Measurements from ENCODE around the gene USP44. TPM values are rescaled to one million over a fixed set of nuclear protein-coding genes. Genes with fewer than 3 reads are reported as not detected.
A peak's percentile ranks its signal among the peaks of the same experiment; 100 is the strongest.
"Not testable (repeated sequence)": the region's sequence is repeated elsewhere in the genome, so short reads cannot be mapped to it uniquely, and the experiment has no call there.

Gene USP44
- total RNA-seq = 0.73 TPM
- long read RNA-seq = 0 reads

DNA sequence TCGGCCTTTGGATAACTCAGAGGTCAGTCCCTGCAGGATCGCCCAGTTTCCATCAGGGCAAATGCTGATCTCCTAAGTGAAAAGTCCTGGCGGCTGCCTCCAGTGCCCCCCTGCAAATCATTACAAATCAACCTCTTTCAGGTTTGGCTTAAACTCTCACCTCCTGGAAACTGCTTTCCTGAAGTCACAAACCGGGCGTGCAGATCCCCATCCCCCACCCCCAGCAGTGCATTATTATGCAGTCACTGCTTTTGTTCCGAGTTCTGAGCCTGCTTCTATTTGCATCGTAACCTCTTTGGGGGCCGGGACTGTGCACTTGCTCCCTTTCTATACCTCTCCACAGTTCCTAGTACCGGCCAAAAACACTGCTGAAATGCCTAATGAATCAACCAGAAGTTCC lies at the start of gene USP44:
Gene USP44, minus strand, starts transcription at position 172 of the 400 bp plus-strand sequence. CDS start 17,220 bp downstream, outside the sequence.
- ATAC-seq (ENCODE audit: poor library complexity) = no peak
- no peak for DNase-seq
- intact Hi-C loops (cut with DNase I) = no loop called here

DNA sequence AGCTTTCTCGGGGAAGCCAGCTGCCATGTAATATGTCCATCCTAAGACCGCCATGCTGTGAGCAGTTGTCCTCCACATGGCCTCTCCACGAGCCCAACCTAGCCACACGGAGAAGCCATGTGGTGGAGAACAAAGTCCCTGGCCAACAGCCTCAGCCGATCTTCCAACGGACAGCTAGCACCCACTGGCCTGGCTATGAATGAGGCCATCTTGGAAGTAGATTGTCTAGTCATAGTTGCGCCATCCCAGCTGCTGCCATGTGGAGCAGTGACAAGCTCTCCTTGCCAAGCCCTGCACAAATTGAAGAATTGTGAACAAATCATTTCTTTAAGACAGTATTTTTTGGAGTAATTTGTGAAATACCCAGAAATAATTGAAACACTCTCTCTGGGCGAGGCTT lies 49.3 kb upstream of the USP44 start:
- DNase-seq = peak; percentile 57
- intact Hi-C loops (cut with DNase I) = no loop called here
- peak; percentile 45 for ATAC-seq (ENCODE audit: poor library complexity)

DNA sequence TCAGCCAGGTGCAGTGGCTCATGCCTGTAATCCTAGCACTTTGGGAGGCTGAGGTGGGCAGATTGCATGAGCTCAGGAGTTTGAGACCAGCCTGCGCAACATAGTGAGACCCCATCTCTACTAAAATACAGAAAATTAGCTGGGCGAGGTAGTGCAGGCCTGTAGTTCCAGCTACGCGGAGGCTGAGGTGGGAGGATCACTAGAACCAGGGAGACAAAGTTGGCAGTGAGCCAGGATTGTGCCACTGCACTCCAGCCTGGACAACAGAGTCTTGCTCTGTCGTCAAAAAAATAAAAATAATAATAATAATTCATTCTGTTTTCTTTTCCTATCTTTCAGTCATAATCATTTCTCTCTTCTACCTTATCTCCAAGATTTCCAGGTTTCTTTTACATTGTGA lies 48.6 kb upstream of the USP44 start:
- DNase-seq = no peak
- intact Hi-C loops (cut with DNase I) = no loop called here
- no peak for ATAC-seq (ENCODE audit: poor library complexity)

DNA sequence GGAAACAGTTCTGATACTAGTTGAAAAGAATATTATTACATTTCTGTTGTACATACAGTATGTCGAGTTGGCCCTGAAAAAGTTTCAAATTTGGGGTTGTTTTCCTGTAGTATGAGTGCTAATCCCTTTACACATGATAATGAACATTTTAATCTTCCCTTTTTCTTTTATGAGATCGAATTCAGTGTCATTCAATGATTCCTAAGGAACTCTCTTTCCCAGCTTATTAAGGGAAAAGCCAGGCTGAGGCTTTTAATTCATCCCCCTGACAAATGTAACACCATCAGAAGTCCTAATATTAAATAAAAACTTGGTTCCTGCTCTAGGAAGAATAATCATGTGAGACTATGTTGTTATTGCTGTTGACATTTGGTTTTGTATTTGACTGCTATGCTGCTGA lies 42.9 kb upstream of the USP44 start:
- intact Hi-C loops (cut with DNase I) = no loop called here
- ATAC-seq (ENCODE audit: poor library complexity) (no peak), DNase-seq (no peak)

DNA sequence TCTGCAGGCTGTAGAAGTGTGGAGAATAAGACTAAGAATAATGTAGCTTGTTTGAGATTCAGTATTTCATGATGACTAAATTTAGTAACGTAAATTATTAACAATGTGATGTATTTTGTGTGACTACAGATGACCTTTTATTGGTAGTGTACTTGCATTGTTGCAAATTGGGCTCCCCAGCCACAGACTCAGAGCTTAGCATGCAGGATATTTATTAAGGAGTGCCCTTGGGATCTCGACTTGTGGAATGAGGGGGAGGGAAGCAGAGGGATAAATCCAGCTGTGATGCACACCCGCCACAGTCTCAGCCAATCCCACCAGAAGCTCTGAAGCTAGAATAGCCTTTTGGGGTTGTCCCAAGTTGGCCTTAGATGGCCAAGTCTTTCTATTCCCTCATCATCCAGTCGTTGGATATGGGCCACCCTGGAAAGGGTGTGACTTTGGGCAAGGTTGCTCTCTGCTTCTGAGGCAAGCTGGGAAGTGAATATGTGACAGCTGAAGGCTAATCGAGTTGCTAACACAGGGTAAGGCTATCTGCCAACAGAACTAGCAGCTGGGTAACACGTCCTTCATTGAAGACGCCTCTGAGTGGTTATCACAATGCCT lies 42.1 kb upstream of the USP44 start:
- DNase-seq (peak; percentile 76), ATAC-seq (ENCODE audit: poor library complexity) (peak; percentile 97)
- intact Hi-C loops (cut with DNase I) = no loop called here

DNA sequence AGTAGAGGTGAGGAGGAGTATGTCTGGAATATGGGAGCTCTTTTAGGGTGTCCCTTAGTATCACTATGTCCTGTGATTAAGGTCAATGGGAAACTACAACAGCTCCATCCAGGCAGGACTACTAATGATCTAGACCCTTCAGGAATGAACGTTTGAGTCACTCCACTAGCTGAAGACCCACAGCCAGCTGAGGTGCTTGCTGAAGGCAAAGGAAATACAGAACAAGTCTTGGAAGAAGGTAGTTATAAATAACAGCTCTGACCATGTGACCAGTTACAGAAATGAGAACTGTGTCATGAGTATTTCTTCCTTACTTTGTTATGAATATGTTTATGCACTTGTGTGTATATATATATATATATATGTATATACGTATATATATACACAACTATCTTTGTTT lies 40.5 kb upstream of the USP44 start:
- no peak for DNase-seq
- no peak for ATAC-seq (ENCODE audit: poor library complexity)
- intact Hi-C loops (cut with DNase I) = no loop called here

DNA sequence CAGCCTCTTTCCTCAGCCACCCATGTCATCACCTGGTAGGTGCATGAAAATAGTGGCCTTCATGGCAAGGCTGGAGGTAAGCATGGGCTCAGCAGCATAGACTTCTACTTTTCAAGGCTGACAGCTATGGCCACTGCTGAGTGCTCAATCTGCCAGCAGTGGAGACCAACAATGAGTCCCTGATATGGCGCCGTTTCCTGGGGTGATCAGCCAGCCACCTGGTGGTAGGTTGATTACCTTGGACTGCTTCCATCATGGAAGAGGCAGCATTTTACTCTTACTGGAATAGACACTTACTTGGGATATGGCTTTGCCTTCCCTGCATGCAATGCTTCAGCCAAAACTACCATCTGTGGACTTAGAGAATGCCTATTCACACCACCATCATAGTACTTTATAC lies 39.5 kb upstream of the USP44 start:
- intact Hi-C loops (cut with DNase I) = no loop called here
- no peak for ATAC-seq (ENCODE audit: poor library complexity)
- DNase-seq = no peak

DNA sequence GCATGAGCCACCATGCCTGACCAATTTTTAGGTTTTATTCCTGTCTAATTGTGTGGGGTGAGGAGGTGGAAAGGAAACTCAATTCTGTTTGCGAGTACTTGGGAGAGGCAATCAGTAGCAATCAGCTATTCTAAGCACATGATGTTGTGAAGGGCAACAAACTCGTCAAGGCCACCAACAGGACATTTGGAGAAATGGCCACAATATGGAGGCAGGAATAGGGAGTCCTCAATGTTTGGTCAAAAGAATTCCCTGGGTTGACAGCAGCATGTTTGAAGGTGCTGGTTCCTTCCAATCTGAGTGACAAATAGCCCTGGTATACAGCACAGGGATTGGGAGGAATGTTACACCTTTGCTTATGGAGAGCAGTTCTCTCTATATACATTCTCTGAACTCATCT lies 32.7 kb upstream of the USP44 start:
- intact Hi-C loops (cut with DNase I) = loop anchor here (2.0 kb wide), 1 partner anchor 231 kb away; no protein-coding TSS in a partner anchor
- ATAC-seq (ENCODE audit: poor library complexity) = no peak
- no peak for DNase-seq

DNA sequence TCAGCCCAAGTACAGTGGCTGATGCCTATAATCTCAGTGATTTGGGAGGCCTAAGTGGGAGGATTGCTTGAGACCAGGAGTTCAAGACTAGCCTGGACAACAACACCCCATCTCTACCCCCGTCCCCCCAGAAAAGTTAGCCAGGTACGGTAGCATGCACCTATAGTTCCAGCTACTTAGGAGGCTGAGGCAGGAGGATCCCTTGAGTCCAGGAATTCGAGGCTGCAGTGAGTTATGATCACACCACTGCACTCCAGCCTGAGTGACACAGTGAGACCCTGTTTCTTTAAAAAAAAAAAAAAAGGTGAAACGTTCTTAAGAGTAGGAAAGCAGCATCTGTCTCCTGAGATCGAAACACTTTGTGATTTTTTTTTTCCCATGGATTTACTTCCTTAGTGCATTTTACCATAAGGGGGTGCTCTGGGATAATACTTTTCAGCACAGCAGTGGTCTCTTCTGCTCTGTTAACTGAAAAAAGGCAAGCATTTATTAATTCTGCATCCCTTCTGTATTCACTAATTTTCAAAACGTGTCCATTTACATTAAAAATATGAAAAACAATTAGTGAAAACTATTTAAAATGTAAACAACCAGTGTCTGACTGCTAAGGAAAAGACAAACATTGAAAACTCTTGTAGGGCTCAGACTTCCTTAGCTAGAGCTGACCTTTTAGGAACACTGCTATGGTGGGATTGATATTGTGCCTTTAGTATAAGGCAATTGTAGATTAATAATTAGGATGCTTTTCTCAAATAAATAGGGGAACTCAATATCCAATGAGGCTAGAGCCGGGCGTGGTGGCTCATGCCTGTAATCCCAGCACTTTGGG lies 31.2 kb upstream of the USP44 start:
- ATAC-seq (ENCODE audit: poor library complexity) (peak; percentile 81), DNase-seq (no peak)
- intact Hi-C loops (cut with DNase I) = loop anchor here (2.0 kb wide), 1 partner anchor 232 kb away; no protein-coding TSS in a partner anchor

DNA sequence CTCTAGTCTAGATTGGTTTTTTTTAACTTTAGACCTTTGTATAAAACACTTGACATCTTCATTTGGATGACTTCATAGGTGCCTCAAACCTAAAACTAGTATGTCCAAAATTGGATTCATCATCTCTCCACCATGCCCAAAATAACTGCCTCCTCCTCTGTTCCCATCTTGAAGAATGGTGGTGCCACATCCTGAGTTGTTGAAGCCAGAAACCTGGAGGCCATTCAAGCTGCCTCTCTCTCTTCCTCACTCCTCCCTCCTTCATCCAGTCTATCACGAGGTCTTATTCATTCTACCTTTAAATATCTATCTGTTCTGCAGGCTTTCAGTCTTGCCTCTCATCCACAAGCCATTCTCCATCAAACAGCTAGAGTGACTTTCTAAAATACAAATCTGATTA lies 26.5 kb upstream of the USP44 start:
- DNase-seq (no peak), ATAC-seq (ENCODE audit: poor library complexity) (no peak)
- intact Hi-C loops (cut with DNase I) = no loop called here

DNA sequence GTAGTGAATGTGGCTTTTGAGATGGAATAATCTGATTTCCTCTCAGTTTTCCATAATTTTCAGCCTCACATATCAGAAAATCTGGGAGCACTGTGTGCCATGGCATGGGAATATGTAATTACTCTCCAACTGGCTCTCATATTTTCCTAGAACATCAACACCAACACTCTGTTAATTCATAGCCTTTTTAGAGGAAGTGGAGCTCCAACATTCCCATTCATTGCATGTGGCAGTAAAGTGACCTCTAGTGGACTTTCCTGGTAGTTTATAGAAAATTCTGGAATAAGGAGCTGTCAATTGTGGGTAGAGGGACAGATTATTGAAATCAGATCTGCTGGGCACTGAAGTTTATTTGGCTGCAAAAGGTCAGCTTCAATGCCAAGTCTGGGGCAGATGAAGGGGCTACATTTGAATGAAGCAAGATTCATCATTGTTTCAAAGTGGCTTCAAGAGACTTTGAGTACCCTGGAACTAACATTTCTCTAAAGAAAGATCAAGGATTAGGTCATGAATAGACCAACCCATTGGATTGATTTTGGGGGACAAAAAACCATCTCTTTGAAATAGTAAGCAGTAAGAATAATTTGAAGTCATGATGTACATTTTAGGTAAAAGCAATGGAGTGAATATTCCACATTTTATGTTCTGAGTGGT lies 23.6 kb upstream of the USP44 start:
- no peak for ATAC-seq (ENCODE audit: poor library complexity)
- DNase-seq = no peak
- intact Hi-C loops (cut with DNase I) = no loop called here

DNA sequence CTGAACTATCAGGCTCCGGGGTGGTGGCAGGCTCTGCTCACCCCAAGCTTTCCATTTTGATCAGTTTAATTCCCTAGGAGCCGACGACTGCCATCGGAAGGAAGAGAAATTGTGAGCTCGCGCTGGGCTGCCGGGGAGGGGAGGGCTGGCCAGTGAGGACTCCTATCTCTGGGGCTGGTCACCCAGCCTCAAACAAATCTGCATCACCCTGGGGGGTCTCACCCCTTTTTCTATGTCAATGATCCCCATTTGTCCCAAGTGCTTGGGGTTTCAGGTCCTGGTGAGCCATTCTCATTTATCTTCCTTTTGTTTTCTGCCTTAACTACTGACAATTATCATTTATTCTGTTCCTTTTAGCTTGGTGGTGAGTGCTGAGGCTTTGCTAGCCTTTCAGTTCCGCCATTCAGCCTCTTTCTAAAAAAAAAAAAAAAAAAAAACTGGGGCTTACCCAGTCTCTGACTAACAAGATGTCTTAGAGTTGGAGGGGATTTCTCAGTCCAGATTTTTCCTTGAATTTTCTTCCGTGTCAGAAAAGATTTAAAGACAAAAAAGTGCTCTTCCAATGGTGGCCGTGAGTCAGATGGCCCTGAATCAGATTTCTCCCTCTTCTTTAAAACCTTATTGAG lies 22.8 kb upstream of the USP44 start:
- intact Hi-C loops (cut with DNase I) = no loop called here
- DNase-seq (no peak), ATAC-seq (ENCODE audit: poor library complexity) (no peak)

DNA sequence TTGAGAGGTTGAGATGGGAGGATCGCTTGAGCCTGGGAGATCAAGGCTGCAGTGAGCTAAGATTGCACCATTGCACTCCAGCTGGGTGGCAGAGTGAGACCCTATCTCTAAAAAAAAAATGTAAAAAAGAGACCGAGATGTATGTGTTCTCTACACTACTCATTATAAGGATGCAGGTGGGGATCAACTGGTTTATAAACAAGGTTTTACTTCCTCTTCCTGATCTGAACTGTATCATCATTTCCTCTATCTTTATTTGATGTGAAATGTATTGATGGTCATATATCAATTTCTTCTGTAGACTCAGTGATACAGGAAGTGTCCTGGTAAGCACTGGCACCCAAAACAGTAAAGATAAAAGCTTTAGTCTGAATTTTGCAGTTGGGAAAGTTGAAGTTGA lies 20.1 kb upstream of the USP44 start:
- ATAC-seq (ENCODE audit: poor library complexity) (no peak), DNase-seq (no peak)
- intact Hi-C loops (cut with DNase I) = no loop called here

DNA sequence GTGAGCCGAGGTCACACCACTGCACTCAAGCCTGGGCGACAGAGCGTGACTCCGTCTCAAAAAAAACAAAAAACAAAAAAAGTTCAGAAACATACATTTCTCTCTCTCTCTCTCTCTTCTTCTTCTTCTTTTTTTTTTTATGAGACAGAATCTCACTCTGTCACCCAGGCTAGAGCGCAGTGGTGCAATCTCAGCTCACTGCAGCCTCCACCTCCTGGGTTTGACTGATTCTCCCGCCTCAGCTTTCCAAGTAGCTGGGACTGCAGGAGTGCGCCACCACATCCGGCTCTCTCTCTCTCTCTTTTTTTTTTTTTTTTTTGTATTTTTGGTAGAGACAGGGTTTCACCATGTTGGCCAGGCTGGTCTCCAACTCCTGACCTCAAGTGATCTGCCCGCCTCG lies 16.8 kb upstream of the USP44 start:
- DNase-seq; ATAC-seq (ENCODE audit: poor library complexity); intact Hi-C loops (cut with DNase I): not testable (repeated sequence)

DNA sequence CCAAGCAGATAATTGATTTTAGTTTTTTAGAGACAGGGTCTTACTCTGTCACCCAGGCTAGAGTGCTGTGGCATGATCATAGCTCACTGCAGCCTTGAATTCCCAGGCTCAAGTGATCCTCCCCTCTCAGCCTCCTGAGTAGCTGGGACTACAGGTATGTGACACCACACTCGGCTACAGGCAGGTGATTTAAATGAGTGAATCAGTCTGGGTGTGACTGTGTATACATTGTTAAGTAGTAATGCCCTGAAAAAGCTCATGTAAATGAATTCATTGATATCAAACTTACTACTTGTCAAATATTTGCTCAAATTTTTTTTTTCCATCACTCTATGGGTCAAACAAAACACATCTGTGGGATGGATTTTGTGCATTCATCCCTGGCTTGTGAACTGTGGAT lies 6.3 kb upstream of the USP44 start:
- ATAC-seq (ENCODE audit: poor library complexity) (no peak), DNase-seq (no peak)

DNA sequence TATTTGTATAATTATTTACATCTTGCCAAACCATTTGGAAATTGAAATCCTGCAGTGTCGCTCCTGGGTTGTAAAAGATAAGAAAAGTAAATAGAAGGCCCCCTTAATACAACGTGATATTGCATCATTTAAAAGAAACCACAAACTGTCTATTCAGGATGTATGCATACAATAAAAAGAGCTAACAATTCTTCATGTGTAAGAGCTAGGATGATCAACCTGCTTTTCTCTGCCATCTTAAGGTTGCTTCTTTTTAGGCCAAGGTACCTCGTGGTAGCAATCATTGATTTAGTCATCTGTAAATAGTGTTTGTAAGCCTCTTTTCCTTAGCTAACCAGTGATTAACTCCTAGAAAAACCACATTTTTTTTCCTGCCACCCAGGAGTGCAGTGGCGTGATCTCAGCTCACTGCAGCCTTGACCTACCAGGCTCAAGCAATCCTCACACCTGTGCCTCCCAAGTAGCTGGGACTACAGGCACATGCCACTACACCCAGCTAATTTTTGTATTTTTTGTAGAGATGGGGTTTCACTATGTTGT lies 3.3 kb upstream of the USP44 start:
- ATAC-seq (ENCODE audit: poor library complexity) (no peak), DNase-seq (no peak)
- intact Hi-C loops (cut with DNase I) = no loop called here

More for the DNA sequence above, 6.3 kb upstream of the USP44 start:
- intact Hi-C loops (cut with DNase I) = no loop called here

DNA sequence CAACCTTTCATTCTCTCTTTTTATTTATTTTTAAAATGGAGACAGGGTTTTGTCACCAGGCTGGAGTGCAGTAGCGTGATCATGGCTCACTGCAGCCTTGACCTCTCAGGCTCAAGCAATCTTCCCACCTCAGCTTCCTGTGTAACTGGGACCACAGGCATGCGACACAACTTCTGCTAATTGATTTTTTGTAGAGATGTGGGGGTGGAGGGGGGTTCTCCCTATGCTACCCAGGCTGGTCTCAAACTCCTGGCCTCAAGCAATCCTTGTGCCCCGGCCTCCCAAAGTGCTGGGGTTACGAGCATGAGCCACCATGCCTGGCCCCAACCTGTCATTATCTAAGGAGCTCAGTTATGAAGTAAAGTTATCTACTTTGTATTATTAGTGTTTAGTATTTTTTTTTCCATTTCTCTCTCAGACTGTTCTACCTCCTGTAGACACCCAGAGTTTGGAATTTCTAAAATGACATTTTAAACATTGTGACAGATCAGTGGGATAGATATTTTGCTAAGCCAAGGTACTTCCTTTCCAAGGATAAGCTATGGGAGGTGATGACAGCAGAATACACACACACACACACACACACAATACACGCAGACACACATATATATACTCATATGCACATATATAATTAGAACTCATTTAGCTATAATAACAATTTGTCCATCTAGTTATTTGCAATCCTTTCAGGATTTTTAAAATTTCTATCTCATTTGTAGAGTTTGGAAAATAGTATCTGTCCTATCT lies 2.1 kb upstream of the USP44 start:
- ATAC-seq (ENCODE audit: poor library complexity) = no peak

DNA sequence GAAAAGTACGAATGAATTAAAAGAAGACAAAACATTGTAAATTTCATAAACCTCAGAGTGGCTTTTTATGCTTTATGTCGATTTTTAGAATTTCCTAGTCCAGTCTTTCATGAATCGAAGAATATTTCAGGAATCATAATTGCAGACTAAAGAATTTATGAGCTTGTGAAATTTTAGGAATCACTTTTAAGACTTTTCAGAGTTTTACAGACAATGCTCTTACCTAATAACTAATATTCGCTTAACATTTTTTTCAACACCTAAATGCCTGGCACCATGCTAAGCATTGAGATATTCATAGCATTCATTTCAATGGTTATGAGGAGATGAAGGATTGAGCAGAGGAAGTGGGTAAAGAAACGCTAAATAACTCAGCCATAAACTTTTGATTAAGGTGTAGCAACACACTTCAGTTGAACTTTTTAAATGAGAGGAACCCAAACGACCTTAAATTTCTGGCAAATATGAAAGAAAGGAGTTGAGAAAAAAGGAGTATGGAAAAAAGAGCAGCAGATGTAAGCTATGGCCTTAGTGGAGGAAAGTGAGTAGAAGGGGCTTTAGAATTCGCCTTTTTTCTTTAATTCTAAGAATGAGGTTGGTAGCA lies 739 bp upstream of the USP44 start:
- no peak for ATAC-seq (ENCODE audit: poor library complexity)
- no peak for DNase-seq
- intact Hi-C loops (cut with DNase I) = no loop called here

More for the DNA sequence above, 2.1 kb upstream of the USP44 start:
- intact Hi-C loops (cut with DNase I) = no loop called here
- DNase-seq = no peak

Measured in Right ventricle myocardium superior (tissue), 1 donor.